Measurements from ENCODE around the gene CCDC74B.
"Not testable (repeated sequence)": the region's sequence is repeated elsewhere in the genome, so short reads cannot be mapped to it uniquely, and the experiment has no call there.

GRCh38 chr2:130138841-130139251 lies 6.1 kb downstream of the CCDC74B start:
- not testable (repeated sequence) for TF ChIP-seq CTCF (conservative IDR thresholded peaks at IDR 0.05; ENCODE audit: low read length); EZH2phosphoT487 (IDR thresholded peaks at IDR 0.05; ENCODE audit: borderline replicate concordance)

Measured in Loucy (cell line).